Left ventricle myocardium inferior (tissue), 1 donor: Measurements from ENCODE around the gene PLCB3. TPM values are rescaled to one million over a fixed set of nuclear protein-coding genes. Genes with fewer than 3 reads are reported as not detected.
A peak's percentile ranks its signal among the peaks of the same experiment; 100 is the strongest.

ENCODE experiments used
- DNase-seq: peaks from one replicate; pipeline ENCODE4 v3.0.0-alpha.2; 2020
- H3K27ac ChIP-seq: fragments of 200-600 bp; replicated peaks from 2 replicates; pipeline ENCODE4 v1.8.0; 2021
- H3K27me3 ChIP-seq: fragments of 200-600 bp; 2 replicates; pipeline ENCODE4 v1.8.0; 2021; ENCODE audit warnings: low read depth
- H3K36me3 ChIP-seq: fragments of 200-600 bp; 2 replicates; pipeline ENCODE4 v1.8.0; 2021
- H3K4me1 ChIP-seq: fragments of 200-600 bp; 2 replicates; pipeline ENCODE4 v1.8.0; 2021
- H3K4me3 ChIP-seq: fragments of 200-600 bp; 2 replicates; pipeline ENCODE4 v1.8.0; 2021; ENCODE audit warnings: mild to moderate bottlenecking, moderate library complexity
- H3K9me3 ChIP-seq: fragments of 200-600 bp; replicated peaks from 2 replicates; pipeline ENCODE4 v1.8.0; 2021
- intact Hi-C: fragments of 100-400 bp; cut with micrococcal nuclease; formaldehyde crosslinking; loops from one replicate; pipeline ENCODE4 v1.11.0; 2022
- total RNA-seq: library from RNA; stranded (reverse); fragmentation: NEBNext Ultra II Directional; extraction: Animal tissue kit (Norgen Biotek cat#: 25700); gene quantifications from one replicate; pipeline ENCODE4 v1.2.1, GENCODE V29; 2021
- TF ChIP-seq, protein P1 (sequence below): fragments of 200-600 bp; IDR thresholded peaks from 2 replicates; pipeline ENCODE4 v1.8.0; 2021; ENCODE audit warnings: antibody characterized with exemption, mild to moderate bottlenecking, borderline replicate concordance
- donor health status: DM: no; HTN: yes; CAD: no; lungs with severe emphysema.

Gene PLCB3
- total RNA-seq, 1 donor from 2014 or later, result 10.0 TPM

GRCh38 chr11:64230985-64231365 lies 20.4 kb upstream of the PLCB3 start:
- no peaks in the 10 kb centered on the region for H3K36me3 ChIP-seq
- TF ChIP-seq, protein P1, sequence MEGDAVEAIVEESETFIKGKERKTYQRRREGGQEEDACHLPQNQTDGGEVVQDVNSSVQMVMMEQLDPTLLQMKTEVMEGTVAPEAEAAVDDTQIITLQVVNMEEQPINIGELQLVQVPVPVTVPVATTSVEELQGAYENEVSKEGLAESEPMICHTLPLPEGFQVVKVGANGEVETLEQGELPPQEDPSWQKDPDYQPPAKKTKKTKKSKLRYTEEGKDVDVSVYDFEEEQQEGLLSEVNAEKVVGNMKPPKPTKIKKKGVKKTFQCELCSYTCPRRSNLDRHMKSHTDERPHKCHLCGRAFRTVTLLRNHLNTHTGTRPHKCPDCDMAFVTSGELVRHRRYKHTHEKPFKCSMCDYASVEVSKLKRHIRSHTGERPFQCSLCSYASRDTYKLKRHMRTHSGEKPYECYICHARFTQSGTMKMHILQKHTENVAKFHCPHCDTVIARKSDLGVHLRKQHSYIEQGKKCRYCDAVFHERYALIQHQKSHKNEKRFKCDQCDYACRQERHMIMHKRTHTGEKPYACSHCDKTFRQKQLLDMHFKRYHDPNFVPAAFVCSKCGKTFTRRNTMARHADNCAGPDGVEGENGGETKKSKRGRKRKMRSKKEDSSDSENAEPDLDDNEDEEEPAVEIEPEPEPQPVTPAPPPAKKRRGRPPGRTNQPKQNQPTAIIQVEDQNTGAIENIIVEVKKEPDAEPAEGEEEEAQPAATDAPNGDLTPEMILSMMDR, result no peak
- H3K27me3 ChIP-seq, result no peaks in the 10 kb centered on the region
- H3K4me1 ChIP-seq, result peaks cover 87% of the 10 kb centered on the region
- no peak for DNase-seq
- H3K4me3 ChIP-seq, result peak overlapping the region; percentile 81
- intact Hi-C loops, result no loop called here
- peak overlapping the region; percentile 96 for H3K27ac ChIP-seq
- no peaks in the 10 kb centered on the region for H3K9me3 ChIP-seq

- intact Hi-C loops, result no loop called here
- Histone ChIP-seq H3K4me1 (peaks cover 89% of the 10 kb centered on the region), H3K36me3 (no peaks in the 10 kb centered on the region), H3K27me3 (no peaks in the 10 kb centered on the region), H3K27ac (peak overlapping the region; percentile 96), H3K4me3 (peak overlapping the region; percentile 81), H3K9me3 (no peaks in the 10 kb centered on the region)
- DNase-seq, result no peak
- TF ChIP-seq, protein P1, result no peak
These were observed 19.8 kb upstream of the PLCB3 start for GRCh38 chr11:64231546-64231945.

GRCh38 chr11:64232182-64232966 lies 19.0 kb upstream of the PLCB3 start:
- H3K27ac ChIP-seq, result peak overlapping the region; percentile 30
- intact Hi-C loops, result no loop called here
- TF ChIP-seq, protein P1, result no peak
- H3K9me3 ChIP-seq, result no peaks in the 10 kb centered on the region
- peaks cover 3% of the 10 kb centered on the region for H3K36me3 ChIP-seq
- DNase-seq, result no peak
- H3K27me3 ChIP-seq, result no peaks in the 10 kb centered on the region
- H3K4me3 ChIP-seq, result no peak overlapping the region
- H3K4me1 ChIP-seq, result peaks cover 86% of the 10 kb centered on the region

- H3K36me3 ChIP-seq, result peaks cover 9% of the 10 kb centered on the region
- H3K9me3 ChIP-seq, result no peaks in the 10 kb centered on the region
- TF ChIP-seq, protein P1, result no peak
- no peak for DNase-seq
- H3K27me3 ChIP-seq, result no peaks in the 10 kb centered on the region
- H3K4me3 ChIP-seq, result no peak overlapping the region
- intact Hi-C loops, result no loop called here
- no peak overlapping the region for H3K27ac ChIP-seq
- peaks cover 83% of the 10 kb centered on the region for H3K4me1 ChIP-seq
These were observed 18.4 kb upstream of the PLCB3 start for GRCh38 chr11:64232967-64233315.

- H3K4me1 ChIP-seq, result peaks cover 73% of the 10 kb centered on the region
These were observed 17.3 kb upstream of the PLCB3 start, which contains the start of gene VEGFB for GRCh38 chr11:64233913-64234586. VEGFB (plus strand) TSS chr11:64234584; CDS start chr11:64234834, 250 bp downstream.

More at GRCh38 chr11:64233913-64234586, 17.3 kb upstream of the PLCB3 start, which contains the start of gene VEGFB:
- H3K27me3 ChIP-seq, result no peaks in the 10 kb centered on the region
- H3K27ac ChIP-seq, result peak within 1 kb of the TSS; percentile 95
- peaks cover 16% of the 10 kb centered on the region for H3K36me3 ChIP-seq
- DNase-seq, result peak; percentile 81
- H3K9me3 ChIP-seq, result no peaks in the 10 kb centered on the region
- peak within 1 kb of the TSS; percentile 85 for H3K4me3 ChIP-seq
- TF ChIP-seq, protein P1, result no peak
- intact Hi-C loops, result no loop called here
